K562 treated with DMSO at 1 percent for 12 hours (cell line): ENCODE data around the gene TFAP2B. TPM values are rescaled to one million over a fixed set of nuclear protein-coding genes. Genes with fewer than 3 reads are reported as not detected.

Experiments used
- total RNA-seq: library from RNA; unstranded; fragments of 300-600 nt; gene quantifications from 2 replicates; pipeline ENCODE4 v1.2.3, GENCODE V29; 2022; ENCODE audit not compliant: insufficient read depth

The TFAP2B gene
- not detected in 2 replicates for total RNA-seq

DNA sequence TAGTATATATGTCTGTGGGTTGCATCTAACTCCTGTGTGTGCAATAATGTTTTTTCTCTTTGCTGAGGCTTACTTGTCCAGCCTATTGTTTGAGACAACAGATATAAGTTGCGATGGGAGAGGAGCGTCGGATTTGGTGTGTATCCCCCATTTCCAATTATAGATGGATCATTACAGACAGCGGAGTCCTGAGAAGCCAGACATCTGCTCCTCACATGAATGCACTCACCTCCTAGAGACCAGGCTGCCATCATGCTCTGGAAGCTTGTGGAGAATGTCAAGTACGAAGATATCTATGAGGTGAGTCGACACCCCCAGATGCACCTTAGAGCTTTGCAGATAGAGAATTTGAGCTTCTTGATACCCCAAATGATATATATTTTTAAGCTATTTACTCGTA, at the start of gene TFAP2B:
TFAP2B (plus strand) TSS at position 199 of the 400 bp plus-strand sequence; CDS start at position 220, 21 bp downstream.

Other genes with a start within 250 kb of the TFAP2B start
- gene TFAP2D, start 105.3 kb upstream of the TFAP2B start, total RNA-seq: not detected in 2 replicates